CD4-positive, alpha-beta T cell treated with Interleukin-15 for 1 hour (primary cell): ENCODE results near the gene DPY30.

Source experiments
- DNase-seq: peaks from one replicate; pipeline ENCODE4 v3.0.0-alpha.2; 2020

The DPY30 gene

DNA sequence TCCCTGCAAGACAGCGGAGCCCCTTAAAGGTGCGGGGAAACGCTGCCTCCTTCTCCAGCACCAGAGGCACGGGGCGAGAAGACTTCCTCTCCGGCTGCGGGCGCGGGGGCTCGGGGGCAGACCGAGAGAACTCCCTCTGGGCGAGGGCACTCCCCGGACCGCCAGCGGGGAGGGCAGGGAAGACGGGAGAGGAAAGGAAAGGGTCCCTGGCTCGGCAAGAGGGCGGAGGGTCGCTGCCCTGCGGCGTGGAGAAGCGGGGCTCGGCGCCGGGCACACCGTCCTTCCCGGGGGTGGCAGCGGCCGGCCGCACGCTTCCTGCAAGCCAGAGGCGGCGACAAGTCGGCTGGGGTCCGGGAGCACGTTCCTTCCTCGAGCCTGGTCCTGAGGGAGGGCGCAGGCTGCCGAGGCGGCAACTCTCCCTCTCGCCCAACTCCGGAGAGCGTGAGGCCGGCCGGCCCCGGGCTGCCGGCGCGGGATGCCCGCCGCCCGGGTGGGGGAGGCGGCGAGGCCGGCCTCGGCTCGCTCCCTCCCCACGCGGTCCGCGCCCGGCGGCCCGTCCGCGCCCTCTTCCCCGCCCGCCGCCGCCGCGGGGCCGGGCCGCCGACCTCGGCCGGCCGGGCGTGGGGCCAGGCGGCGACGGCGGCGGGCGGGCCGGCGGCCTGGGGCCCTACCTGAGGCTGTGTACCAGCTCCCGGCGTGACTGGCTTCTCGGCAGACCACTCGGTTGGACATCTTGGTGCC is 29.9 kb downstream of the DPY30 start:
- peak; percentile 40 for DNase-seq

DNA sequence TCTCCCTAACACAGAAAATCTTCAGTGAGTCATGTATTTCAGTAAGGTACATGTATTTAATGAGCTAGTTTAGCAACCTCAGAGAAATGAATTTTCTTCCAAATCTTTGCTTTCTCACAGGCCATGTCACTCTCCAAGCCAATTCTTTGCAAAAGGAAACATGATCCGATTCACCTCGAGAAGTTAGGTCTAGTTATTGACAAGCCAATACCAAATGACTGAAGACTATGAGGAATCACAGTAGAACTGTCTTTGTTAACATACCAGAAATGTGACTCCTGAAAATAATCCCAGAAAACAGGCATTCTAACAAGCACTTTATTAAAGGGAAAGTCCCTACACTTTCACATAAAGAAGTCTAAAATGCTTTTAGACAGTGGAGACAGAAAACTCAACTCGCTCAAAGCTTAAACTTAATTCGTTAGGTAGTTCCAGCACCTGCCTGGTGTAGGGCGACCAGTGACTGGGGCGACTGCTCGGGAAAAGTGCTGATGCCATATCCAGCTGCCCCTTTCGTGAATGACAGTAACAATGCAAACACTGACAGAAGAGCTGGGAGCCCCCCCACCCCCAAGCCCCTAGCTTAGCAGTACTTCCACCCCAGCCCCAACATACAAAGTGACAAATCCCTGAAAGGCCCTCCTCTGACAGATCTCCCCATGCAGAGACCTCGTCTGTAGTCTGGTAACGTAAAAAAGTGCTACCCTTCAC is 30.6 kb downstream of the DPY30 start:
- no peak for DNase-seq

DNA sequence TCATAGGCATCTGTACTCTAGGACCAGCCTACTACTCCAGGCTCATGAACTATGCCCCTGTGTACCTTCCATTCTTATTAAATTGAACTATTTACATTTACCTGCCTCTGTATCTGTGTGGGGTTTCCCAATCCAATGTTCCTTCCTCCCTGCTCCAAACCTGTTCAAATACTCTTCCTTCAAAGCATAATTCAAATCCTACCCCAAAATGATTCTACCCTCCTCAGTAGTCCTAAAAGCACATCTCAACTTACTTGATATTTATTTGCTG is 32.5 kb downstream of the DPY30 start:
- DNase-seq, result no peak

DNA sequence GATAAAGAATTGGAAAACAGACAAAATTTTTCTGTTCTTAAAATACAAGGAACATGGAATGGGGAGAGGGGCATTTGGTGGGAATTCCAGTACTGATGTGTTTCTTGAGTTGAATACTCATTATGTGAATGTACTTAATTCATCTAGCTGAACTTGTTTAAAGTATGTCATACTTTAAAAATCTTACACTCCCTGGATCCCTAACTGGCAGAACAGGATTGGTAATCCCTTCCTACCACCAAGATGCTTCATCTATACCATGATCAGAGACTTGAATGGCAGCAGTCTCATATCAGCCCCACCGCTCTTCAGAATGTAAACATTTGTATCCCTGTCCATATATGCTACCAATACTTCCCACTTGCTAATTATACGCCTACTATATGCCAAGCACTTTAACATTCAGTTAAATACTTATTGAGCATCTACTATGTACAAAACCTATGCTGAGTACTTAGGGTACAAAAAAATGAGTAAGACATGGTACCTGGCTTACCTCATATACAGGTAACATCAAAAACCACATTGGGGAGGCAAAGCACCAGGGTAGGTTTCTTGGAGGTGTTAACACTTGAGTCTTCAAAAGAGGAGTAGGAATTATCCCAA is 34.1 kb downstream of the DPY30 start:
- no peak for DNase-seq

DNA sequence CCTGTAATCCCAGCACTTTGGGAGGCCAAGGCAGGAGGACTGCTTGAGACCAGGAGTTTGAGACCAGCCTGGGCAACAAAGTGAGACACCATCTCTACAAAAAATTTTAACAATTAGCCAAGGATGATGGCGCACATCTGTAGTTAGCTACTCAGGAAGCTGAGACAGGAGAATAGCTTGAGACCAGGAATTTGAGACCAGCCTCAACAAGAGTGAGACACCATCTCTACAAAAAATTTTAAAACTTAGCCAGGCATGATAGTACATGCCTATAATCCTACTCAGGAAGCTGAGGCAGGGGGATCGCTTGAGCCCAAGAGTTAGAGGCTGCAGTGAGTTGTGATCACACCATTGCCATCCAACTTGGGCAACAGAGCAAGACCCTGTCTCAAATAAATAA is 35.8 kb downstream of the DPY30 start:
- DNase-seq, result no peak

DNA sequence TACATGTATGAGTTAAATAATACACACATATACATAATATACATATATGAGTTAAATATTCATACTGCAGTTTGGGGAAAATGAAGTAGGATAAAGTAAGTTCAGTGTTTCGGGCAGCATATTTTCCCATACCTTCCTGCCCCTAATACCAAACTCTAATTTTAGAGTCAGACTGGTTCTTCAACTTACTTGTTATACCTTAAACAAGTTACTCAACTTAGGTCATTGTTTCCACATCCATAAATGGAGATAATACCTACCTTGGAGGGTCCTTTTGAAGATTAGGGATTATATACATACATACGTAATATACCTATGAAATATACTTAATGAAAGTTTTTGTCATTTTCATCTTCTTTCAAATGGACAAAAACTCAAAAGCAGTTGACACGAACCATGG is 37.2 kb downstream of the DPY30 start:
- no peak for DNase-seq

DNA sequence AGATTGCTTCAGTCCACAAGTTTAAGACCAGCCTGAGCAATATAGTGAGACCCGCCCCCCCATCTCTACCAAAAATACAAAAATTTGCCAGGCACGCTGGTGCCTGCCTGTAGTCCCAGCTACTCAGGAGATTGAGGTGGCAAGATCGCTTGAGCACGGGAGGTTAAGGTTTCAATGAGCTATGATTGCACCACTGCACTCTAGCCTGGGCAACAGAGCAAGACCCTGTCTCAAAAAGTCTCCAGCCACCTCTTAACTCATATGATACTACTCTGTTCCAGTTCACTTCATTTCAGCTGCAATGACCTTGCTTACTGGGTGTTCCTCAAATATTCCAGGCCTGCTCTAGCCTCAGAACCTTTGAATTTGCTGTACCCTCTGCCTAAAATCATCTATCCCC is 40.2 kb downstream of the DPY30 start:
- no peak for DNase-seq

DNA sequence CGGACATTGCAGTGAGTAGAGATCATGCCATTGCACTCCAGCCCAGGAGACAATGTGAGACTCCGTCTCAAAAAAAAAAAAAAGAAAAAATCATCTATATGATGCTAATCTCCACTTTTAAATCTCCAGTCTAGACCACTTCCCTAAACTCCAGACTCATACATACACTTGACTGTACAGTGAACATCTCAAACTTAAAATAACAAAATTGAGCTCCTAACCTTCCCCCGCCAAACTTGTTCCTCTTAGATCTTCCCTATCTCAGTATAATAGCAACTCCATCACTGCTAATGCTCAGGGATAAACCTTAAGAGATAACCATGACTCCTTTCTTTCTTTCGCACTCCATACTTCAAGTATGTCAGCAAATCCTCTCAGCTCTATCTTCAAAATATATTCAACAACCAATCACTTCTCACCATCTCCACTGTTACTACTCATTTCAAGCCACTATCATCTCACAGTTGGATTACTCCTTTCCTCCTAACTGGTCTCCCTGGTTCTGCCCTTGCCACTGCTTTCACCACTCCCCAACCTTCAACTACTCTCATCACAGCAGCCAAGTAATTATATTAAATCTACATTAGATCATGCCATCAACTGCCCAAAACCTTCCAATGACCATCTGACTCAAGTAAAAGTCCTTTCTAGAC is 40.7 kb downstream of the DPY30 start:
- no peak for DNase-seq

DNA sequence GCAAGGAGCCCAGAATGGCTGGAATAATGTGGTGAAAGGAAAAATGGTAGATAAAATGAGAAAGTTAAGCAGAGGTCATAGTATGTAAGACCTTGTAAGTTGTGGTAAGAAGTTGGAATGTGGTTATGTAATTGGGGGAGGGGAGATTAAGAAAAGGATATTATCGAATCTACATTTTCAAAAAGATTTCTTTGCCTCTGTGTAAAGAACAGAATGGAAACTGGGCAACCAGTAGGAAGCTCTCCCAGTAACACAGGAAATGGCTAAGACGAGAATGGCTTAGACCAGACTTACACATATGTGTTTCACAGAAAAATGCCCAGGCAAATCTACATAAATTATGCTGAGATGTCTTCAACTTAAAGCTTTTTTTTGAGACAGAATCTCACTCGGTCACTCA is 42.0 kb downstream of the DPY30 start:
- no peak for DNase-seq

DNA sequence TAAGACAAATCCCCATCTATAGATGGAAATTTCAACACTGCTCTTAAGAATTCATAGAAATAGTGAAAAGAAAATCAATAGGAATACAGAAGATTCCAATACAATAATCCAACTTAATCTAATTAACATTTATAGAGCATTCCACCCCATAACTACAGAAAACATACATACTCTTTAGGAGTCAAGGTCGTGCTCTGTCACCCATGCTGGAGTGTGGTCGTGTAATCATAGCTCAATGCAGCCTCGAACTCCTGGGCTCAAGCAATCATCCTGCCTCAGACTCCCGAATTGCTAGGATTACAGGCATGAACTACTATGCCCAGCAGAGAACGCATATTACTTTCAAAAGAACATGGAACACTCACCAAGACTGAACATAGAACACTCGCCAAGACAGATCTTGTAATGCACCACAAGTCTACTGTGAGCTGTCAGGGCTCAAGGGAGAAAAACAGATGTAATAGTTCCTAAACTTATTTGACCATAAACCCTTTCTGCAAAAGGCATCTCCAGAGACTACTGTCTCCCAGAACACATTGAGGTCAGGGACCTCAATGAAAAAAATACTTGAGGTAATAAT is 42.9 kb downstream of the DPY30 start:
- no peak for DNase-seq

DNA sequence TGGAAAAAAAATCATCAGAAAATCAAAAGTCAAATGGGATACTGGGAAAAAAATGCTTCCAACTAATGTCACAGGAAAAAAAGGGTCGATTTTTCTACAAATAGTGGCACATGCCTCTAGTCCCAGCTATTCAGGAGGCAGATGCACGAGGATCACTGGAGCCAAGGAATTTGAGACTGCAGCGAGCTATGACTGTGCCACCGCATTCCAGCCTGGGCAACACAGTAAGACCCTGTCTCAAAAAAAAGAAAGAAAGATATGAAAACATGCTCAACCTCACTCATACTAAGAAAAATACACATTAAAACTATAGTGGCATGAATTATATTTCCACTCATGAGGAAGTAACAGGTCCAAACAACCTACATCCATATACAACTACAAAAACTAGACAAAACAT is 46.7 kb downstream of the DPY30 start:
- DNase-seq, result no peak

DNA sequence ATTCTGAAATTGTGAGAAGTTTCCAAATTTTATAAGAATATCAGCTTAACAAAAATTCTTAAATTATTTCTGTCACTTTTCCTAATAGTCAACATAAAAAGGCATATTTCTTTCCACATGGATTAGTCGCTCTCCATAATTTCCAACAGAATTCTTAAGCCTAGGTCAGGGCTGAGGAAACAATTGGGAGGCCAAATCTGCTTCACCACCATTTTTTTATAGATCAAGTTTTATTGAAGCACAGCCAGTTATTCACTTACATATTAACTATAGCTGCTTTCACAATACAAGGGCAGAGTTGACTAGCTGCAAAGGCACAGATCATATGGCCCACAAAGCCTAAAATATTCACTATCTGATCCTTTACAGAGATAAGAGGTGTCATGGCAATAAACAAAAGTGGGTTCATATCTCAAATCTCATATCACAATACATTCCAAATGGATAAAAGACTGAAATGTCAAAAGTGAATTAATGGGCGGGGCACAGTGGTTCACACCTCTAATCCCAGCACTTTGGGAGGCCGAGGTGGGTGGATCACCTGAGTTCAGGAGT is 47.5 kb downstream of the DPY30 start:
- DNase-seq, result no peak

DNA sequence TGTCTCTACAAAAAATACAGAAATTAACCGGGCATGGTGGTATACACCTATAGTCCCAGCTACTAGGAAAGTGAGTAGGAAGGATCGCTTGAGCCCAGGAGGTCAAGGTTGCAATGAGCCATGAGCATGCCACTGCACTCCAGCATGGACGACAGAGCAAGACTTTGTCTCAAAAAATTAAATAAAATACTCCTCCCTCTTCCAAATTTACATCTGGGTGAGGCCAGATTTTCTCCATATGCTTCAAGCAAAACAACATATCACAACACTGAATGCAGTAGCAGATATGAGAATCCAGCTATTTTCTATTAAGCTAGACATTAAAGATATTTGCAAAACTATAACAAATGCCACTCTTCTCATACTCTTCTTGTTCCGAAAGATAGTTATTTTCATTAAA is 49.7 kb downstream of the DPY30 start:
- DNase-seq, result no peak

DNA sequence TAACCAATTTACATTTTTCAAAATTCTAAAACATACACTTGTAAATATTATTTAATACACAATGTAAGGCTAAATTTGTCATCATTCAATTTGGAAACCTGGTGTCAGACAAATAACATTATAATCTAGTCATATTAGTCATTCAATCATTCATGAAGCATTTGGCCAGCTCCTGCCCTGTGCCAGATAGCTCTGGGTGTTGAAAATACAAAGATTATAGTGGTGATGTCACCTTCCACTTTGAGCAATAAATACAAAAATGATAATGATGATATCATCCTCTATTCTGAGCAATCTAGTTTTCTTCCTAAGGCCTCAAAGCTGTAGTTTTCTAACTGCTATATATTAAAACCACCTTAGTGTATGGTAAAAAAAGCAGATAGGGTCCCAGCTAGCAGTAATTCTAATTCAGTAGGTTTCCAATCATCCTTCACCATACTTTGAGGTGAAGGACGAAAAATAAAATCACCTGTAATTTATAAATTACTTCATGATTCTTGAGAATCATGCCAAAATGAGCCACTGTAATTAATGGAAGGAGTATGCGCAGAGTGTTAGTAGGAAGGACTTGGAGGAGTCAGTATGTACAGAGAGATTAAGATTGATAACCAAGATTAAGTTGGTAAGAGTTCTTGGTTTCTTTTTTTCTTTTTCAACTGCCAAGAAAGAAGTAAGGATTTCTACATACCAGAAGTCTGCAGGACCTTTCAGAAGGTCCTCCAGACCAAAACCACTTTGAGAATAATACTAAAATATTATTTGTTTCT is 52.0 kb downstream of the DPY30 start:
- DNase-seq, result no peak

DNA sequence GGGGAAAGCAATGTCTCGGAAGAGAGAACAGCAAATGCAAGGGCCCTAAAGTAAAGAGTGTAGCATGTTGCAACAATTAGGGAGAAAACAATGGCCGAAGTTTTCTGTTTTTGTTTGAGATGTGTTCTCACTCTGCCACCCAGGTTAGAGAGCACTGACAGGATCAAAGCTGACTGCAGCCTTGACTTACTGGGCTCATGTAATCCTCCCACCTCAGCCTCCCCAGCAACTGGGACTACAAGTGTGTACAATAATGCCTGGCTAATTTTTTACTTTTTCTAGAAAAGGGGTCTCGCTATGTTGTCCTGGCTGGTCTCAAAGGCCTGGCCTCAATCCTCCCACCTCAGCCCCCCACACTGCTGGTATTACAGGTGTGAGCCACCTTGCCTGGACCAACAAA is 52.7 kb downstream of the DPY30 start:
- no peak for DNase-seq

DNA sequence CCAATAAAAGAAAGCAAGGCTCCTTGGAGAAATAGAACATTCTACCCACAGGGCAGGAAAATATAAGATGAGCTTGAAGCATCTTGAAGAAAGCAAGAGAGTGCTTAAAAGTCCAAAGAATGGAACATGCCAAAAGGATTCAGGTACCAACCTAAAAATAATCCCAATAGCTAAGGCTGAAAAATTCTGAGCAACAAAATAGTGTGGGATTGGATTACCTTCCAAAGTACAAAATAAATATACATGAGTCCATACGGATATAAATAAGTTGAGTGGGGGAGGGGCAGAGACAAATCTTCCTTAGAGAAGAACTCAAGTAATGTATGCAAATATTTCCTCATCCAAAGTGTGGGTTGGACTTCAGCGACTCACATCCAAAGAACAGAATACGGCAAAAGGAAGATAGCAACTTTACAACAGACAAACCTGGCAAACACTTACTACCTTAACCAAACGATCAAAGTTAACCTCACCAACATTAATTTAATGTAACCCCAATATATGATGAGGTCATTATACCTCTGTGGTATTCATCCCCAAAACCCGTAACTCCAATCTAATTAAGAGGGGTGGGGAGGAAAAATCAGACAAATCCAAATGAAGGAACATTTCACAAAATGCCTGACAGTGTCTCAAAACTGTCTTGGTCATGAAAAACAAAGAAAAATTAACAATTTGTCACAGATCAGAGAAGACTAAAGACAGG is 55.7 kb downstream of the DPY30 start:
- no peak for DNase-seq

DNA sequence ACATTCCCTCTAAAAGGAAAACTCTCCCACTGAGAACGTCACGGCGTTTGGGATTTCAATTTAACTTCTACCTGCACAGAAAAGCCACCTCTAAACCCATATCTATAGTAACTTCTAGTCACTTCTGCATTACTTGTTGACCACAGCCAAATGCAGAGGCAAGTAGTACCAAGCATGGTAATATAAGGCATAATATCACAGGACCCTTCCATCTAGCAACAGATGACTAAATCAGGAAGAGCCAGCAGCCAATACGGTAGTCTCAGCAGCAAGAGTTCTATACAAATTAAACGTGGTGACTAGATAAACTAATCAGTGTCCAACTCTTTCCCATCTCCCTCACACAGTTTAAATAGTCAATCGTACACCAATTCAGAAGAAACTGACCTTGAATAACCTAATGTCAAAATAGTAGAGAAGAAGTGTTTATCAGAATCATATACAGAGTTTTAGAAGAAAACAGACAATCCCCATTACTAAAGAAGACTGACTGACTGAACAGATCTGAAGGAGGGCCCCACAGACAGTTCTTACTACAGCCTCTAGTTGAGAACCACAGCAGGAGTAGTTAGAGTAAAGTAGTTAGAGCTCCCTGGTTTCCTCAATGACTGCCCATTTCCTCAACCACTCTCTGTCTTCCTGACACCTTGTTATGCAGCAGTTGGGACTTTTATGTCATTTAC is 58.8 kb downstream of the DPY30 start:
- DNase-seq, result peak; percentile 37

DNA sequence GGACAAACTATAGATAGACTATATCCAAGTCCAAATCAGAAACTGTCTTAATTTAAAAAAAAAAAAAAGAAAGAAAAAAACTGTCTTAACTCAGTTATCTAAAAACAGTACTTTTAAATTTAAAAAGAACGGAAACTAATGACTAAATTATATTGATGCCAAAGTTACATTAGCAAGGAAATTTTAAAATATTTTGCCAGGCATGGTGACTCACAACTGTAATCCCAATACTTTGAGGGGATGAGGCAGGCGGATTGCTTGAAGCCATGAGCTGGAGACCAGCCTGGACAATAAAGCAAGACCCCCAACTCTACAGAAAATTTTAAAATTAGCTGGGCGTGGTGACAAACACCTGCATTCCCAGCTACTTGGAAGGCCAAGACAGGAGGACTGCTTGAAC is 59.6 kb downstream of the DPY30 start:
- no peak for DNase-seq

DNA sequence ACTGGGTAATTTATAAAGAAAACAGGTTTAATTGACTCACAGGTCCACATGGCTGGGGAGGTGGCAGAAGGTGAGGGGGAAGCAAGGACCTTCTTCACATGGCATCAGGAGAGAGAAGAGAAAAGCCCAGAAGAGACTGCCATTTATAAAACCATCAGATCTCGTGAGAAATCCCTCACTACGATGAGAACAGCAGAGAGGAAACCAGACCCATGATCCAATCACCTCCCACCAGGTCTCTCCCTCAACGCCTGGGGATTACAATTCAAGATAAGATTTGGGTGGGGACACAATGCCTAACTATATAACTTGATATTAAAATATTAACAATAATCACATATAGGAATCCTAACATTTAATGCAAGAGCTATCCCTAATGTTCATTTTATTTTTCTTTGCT is 60.6 kb downstream of the DPY30 start:
- DNase-seq, result no peak

DNA sequence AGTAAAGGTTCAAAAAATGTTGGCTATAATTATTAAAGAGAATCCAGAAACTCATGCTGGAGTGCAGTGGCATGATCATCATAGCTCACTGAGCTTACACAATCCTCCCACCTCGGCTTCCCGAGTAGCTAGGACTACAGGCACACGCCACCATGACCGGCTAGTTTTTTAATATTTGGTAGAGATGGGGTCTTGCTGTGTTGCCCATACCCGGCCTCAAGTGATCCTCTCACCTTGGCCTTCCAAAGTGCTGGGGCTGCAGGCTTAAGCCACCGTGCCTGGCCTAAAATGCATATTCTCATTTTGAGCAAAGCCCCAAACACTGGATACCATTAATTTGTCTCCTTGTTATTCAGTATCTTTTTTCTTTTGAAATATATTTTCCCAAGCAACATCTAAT is 61.2 kb downstream of the DPY30 start:
- DNase-seq, result no peak
